HEK293 (cell line): ENCODE measurements around the gene GBF1.

Experiments used
- CTCF ChIA-PET: fragments of 350-600 bp; formaldehyde crosslinking; extraction: SDS; loops from one replicate; lab custom pipeline; 2021; ENCODE audit warnings: antibody characterized with exemption; lab: Yijun Ruan, JAX
- POLR2A ChIA-PET: fragments of 300-600 bp; formaldehyde crosslinking; extraction: SDS; loops from one replicate; lab custom pipeline; 2020; ENCODE audit warnings: antibody characterized with exemption, inconsistent platforms; lab: Yijun Ruan, JAX
- H3K27ac ChIP-seq: fragments of 200-500 bp; sonication (Bioruptor generic); 2 replicates; pipeline ENCODE4 v1.5.1; 2014; ENCODE audit warnings: low read depth, low read length, control low read depth, inconsistent platforms; ENCODE audit errors: extremely low read depth
- H3K36me3 ChIP-seq, 2 experiments: fragments of 200-500 bp in 1 of 2; sonication (Bioruptor generic) in 1 of 2; 1 replicate in 1 of 2; 2 replicates in 1 of 2; pipeline ENCODE4 v1.5.1; 2014 to 2017; ENCODE audit warnings: inconsistent platforms in 2 of 2, low read length in 2 of 2; ENCODE audit not compliant: control insufficient read depth in 2 of 2, insufficient read depth in 1 of 2
- H3K4me1 ChIP-seq: fragments of 200-500 bp; sonication (Bioruptor generic); 2 replicates; pipeline ENCODE4 v1.5.1; 2014; ENCODE audit warnings: mild to moderate bottlenecking, low read length, inconsistent platforms; ENCODE audit not compliant: control insufficient read depth, insufficient read depth
- H3K4me3 ChIP-seq: 2 replicates; pipeline ENCODE4 v1.5.1; 2011; ENCODE audit warnings: low read depth, mild to moderate bottlenecking, control low read depth, low read length, moderate library complexity
- H3K9me3 ChIP-seq: fragments of 200-500 bp; sonication (Bioruptor generic); 2 replicates; pipeline ENCODE4 v1.5.1; 2014; ENCODE audit warnings: low read depth, low read length, inconsistent platforms; ENCODE audit not compliant: control insufficient read depth, insufficient read depth
- BCL11A ChIP-seq: fragments of 450-650 bp; formaldehyde crosslinking; IDR thresholded peaks from 2 replicates; pipeline ENCODE4 v1.5.1; 2016; ENCODE audit warnings: low read depth, missing biosample characterization, missing genetic modification characterization
- HOXC10 ChIP-seq: sonication (generic); formaldehyde crosslinking; IDR thresholded peaks from 2 replicates; pipeline ENCODE4 v1.8.1; 2023; ENCODE audit warnings: mild to moderate bottlenecking, missing genetic modification reagents
- KLF1 ChIP-seq: fragments of 450-650 bp; formaldehyde crosslinking; IDR thresholded peaks from 2 replicates; pipeline ENCODE4 v1.5.1; 2016; ENCODE audit warnings: missing biosample characterization, missing genetic modification characterization
- KLF8 ChIP-seq: fragments of 450-650 bp; formaldehyde crosslinking; IDR thresholded peaks from 2 replicates; pipeline ENCODE4 v1.5.1; 2016; ENCODE audit warnings: missing biosample characterization, missing genetic modification characterization
- TRIM28 ChIP-seq: IDR thresholded peaks from 2 replicates; pipeline ENCODE4 v1.6.1; 2011; ENCODE audit warnings: low read length, control low read depth, borderline replicate concordance
- ZNF155 ChIP-seq: fragments of 450-650 bp; formaldehyde crosslinking; IDR thresholded peaks from 2 replicates; pipeline ENCODE4 v1.5.1; 2016; ENCODE audit warnings: missing biosample characterization, missing genetic modification characterization
- ZNF23 ChIP-seq: fragments of 450-650 bp; formaldehyde crosslinking; IDR thresholded peaks from 2 replicates; pipeline ENCODE4 v1.5.1; 2016; ENCODE audit warnings: missing biosample characterization, missing genetic modification characterization, borderline replicate concordance
- ZNF292 ChIP-seq: fragments of 450-650 bp; formaldehyde crosslinking; IDR thresholded peaks from 2 replicates; pipeline ENCODE4 v1.5.1; 2016; ENCODE audit warnings: low read depth, missing biosample characterization, missing genetic modification characterization, borderline replicate concordance
- ZNF335 ChIP-seq: fragments of 450-650 bp; formaldehyde crosslinking; conservative IDR thresholded peaks from 2 replicates; pipeline ENCODE4 v1.5.1; 2016; ENCODE audit warnings: missing biosample characterization, missing genetic modification characterization
- ZNF350 ChIP-seq: fragments of 450-650 bp; formaldehyde crosslinking; IDR thresholded peaks from 2 replicates; pipeline ENCODE4 v1.5.0; 2017; ENCODE audit warnings: missing biosample characterization, mild to moderate bottlenecking, missing genetic modification characterization
- ZNF404 ChIP-seq: fragments of 450-650 bp; formaldehyde crosslinking; IDR thresholded peaks from 2 replicates; pipeline ENCODE4 v1.5.1; 2017; ENCODE audit warnings: missing biosample characterization, missing genetic modification characterization
- ZNF416 ChIP-seq: fragments of 450-650 bp; formaldehyde crosslinking; IDR thresholded peaks from 2 replicates; pipeline ENCODE4 v1.5.1; 2016; ENCODE audit warnings: missing biosample characterization, missing genetic modification characterization
- ZNF48 ChIP-seq: fragments of 450-650 bp; formaldehyde crosslinking; IDR thresholded peaks from 2 replicates; pipeline ENCODE4 v1.5.1; 2016; ENCODE audit warnings: missing biosample characterization, missing genetic modification characterization
- ZNF501 ChIP-seq: fragments of 450-650 bp; formaldehyde crosslinking; IDR thresholded peaks from 2 replicates; pipeline ENCODE4 v1.5.1; 2016; ENCODE audit warnings: missing biosample characterization, missing genetic modification characterization
- ZNF558 ChIP-seq: fragments of 450-650 bp; formaldehyde crosslinking; IDR thresholded peaks from 2 replicates; pipeline ENCODE4 v1.5.1; 2016; ENCODE audit warnings: missing biosample characterization, missing genetic modification characterization
- ZNF561 ChIP-seq: fragments of 450-650 bp; IDR thresholded peaks from 2 replicates; pipeline ENCODE4 v1.5.1; 2018; ENCODE audit warnings: missing biosample characterization, missing genetic modification characterization, borderline replicate concordance
- ZNF658 ChIP-seq: fragments of 450-650 bp; formaldehyde crosslinking; IDR thresholded peaks from 2 replicates; pipeline ENCODE4; 2016; ENCODE audit warnings: missing biosample characterization, missing genetic modification characterization
- ZNF707 ChIP-seq: fragments of 450-650 bp; formaldehyde crosslinking; IDR thresholded peaks from 2 replicates; pipeline ENCODE4 v1.5.1; 2016; ENCODE audit warnings: missing biosample characterization, missing genetic modification characterization
- ZNF747 ChIP-seq: fragments of 450-650 bp; formaldehyde crosslinking; IDR thresholded peaks from 2 replicates; pipeline ENCODE4 v1.5.1; 2016; ENCODE audit warnings: missing biosample characterization, missing genetic modification characterization
- ZNF830 ChIP-seq: fragments of 450-650 bp; IDR thresholded peaks from 2 replicates; pipeline ENCODE4 v1.5.0; 2018; ENCODE audit warnings: missing biosample characterization, missing genetic modification characterization, low read depth, mild to moderate bottlenecking, moderate library complexity
- ZSCAN30 ChIP-seq: fragments of 450-650 bp; IDR thresholded peaks from 2 replicates; pipeline ENCODE4 v1.5.1; 2018; ENCODE audit warnings: missing biosample characterization, mild to moderate bottlenecking, missing genetic modification characterization, moderate library complexity
- TF ChIP-seq, protein P1 (sequence below): fragments of 450-650 bp; formaldehyde crosslinking; IDR thresholded peaks from 2 replicates; pipeline ENCODE4 v1.5.1; 2016; ENCODE audit warnings: missing biosample characterization, missing genetic modification characterization
- TF ChIP-seq, protein P2 (sequence below): fragments of 450-650 bp; formaldehyde crosslinking; IDR thresholded peaks from 2 replicates; pipeline ENCODE4 v1.5.1; 2016; ENCODE audit warnings: missing biosample characterization, missing genetic modification characterization, borderline replicate concordance
- TF ChIP-seq, protein P3 (sequence below): fragments of 450-650 bp; formaldehyde crosslinking; IDR thresholded peaks from 2 replicates; pipeline ENCODE4 v1.5.1; 2017; ENCODE audit warnings: missing biosample characterization, missing genetic modification characterization
- TF ChIP-seq, protein P4 (sequence below): fragments of 450-650 bp; formaldehyde crosslinking; IDR thresholded peaks from 2 replicates; pipeline ENCODE4 v1.5.1; 2017; ENCODE audit warnings: missing biosample characterization, missing genetic modification characterization

Gene GBF1

DNA sequence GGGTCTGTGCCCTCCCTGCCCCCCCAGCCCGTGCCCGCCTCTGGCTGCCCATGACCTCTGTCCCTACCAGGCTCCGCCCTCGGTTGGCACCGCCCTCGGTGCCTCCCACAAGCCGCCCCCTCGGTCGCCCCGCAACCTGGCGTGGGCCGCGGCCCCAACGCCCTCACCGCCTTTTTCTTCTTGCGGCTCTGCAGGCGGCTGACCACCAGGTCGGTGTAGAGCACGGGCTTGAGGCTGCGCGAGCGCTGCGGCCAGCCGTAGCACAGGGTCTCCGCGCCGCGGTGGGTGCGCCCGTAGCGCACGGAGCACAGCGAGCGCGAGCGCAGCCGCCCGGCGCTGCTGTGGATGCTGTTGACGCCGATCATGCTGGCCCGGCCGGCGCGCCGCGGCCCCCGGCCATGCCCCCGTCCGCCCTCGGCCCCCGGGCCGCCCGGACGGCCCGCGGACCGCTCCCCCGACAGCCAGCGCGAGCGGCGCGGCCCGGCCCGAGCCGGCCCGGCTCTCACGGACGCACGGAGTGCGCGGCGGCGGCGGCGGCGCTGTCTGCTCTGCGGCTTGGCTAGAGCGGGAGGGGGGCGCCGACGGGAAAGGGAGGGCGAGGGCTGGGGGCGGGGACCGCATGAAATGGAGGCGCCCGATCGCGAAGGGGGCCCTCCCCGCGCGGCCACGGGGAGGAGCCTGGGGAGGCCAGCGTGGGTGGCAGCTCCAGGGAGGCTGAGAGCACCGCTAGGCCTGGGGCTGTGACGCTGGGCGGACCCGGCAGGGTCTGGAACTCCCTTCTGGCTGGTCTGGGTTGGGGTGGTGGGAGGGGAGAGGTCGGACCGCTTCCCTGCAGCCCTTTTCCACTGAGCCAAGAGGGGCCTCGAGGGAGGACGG lies 163.6 kb downstream of the GBF1 start:
- CTCF ChIA-PET, result interaction anchor here (0.6 to 4.5 kb wide), 3 partner anchors 7 to 13 kb away, joined by 3 to 28 read pairs (median 4); partner anchors contain the start of gene NFKB2
- Histone ChIP-seq H3K36me3 (no peaks in the 10 kb centered on the region), H3K4me3 (peak overlapping the region; percentile 28), H3K9me3 (no peaks in the 10 kb centered on the region), H3K4me1 (no peaks in the 10 kb centered on the region; the same call in 1 of the 2 replicates), H3K27ac (no peak overlapping the region)
- POLR2A ChIA-PET, result interaction anchor here (1.0 to 1.3 kb wide), 2 partner anchors 10 to 12 kb away, joined by 3 to 4 read pairs; no protein-coding TSS in a partner anchor
- TF ChIP-seq ZNF707 (tag by site-specific recombination) (no peak), ZNF658 (tag by site-specific recombination) (no peak), BCL11A (tag by site-specific recombination) (no peak), ZNF501 (tag by site-specific recombination) (no peak), ZNF292 (tag by site-specific recombination) (no peak), HOXC10 (no peak), ZNF404 (tag by site-specific recombination) (no peak), ZNF155 (tag by site-specific recombination) (no peak), ZNF335 (no peak), ZNF48 (tag by site-specific recombination) (no peak), ZNF416 (tag by site-specific recombination) (no peak), ZNF747 (no peak), ZNF350 (no peak), KLF8 (tag by site-specific recombination) (peak; percentile 32; the same call in 1 of the 2 replicates), ZNF558 (tag by site-specific recombination) (no peak), ZNF830 (tag by site-specific recombination) (no peak), ZNF561 (tag by site-specific recombination) (peak; percentile 29; the same call in 1 of the 2 replicates), KLF1 (tag by site-specific recombination) (peak; percentile 76), ZNF23 (tag by site-specific recombination) (no peak), TRIM28 (no peak), ZSCAN30 (tag by site-specific recombination) (no peak)
- TF ChIP-seq, protein P1, sequence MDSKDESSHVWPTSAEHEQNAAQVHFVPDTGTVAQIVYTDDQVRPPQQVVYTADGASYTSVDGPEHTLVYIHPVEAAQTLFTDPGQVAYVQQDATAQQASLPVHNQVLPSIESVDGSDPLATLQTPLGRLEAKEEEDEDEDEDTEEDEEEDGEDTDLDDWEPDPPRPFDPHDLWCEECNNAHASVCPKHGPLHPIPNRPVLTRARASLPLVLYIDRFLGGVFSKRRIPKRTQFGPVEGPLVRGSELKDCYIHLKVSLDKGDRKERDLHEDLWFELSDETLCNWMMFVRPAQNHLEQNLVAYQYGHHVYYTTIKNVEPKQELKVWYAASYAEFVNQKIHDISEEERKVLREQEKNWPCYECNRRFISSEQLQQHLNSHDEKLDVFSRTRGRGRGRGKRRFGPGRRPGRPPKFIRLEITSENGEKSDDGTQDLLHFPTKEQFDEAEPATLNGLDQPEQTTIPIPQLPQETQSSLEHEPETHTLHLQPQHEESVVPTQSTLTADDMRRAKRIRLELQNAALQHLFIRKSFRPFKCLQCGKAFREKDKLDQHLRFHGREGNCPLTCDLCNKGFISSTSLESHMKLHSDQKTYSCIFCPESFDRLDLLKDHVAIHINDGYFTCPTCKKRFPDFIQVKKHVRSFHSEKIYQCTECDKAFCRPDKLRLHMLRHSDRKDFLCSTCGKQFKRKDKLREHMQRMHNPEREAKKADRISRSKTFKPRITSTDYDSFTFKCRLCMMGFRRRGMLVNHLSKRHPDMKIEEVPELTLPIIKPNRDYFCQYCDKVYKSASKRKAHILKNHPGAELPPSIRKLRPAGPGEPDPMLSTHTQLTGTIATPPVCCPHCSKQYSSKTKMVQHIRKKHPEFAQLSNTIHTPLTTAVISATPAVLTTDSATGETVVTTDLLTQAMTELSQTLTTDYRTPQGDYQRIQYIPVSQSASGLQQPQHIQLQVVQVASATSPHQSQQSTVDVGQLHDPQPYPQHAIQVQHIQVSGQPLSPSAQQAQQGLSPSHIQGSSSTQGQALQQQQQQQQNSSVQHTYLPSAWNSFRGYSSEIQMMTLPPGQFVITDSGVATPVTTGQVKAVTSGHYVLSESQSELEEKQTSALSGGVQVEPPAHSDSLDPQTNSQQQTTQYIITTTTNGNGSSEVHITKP (tag by site-specific recombination), result peak; percentile 37; the same call in 1 of the 2 replicates
- TF ChIP-seq, protein P2, sequence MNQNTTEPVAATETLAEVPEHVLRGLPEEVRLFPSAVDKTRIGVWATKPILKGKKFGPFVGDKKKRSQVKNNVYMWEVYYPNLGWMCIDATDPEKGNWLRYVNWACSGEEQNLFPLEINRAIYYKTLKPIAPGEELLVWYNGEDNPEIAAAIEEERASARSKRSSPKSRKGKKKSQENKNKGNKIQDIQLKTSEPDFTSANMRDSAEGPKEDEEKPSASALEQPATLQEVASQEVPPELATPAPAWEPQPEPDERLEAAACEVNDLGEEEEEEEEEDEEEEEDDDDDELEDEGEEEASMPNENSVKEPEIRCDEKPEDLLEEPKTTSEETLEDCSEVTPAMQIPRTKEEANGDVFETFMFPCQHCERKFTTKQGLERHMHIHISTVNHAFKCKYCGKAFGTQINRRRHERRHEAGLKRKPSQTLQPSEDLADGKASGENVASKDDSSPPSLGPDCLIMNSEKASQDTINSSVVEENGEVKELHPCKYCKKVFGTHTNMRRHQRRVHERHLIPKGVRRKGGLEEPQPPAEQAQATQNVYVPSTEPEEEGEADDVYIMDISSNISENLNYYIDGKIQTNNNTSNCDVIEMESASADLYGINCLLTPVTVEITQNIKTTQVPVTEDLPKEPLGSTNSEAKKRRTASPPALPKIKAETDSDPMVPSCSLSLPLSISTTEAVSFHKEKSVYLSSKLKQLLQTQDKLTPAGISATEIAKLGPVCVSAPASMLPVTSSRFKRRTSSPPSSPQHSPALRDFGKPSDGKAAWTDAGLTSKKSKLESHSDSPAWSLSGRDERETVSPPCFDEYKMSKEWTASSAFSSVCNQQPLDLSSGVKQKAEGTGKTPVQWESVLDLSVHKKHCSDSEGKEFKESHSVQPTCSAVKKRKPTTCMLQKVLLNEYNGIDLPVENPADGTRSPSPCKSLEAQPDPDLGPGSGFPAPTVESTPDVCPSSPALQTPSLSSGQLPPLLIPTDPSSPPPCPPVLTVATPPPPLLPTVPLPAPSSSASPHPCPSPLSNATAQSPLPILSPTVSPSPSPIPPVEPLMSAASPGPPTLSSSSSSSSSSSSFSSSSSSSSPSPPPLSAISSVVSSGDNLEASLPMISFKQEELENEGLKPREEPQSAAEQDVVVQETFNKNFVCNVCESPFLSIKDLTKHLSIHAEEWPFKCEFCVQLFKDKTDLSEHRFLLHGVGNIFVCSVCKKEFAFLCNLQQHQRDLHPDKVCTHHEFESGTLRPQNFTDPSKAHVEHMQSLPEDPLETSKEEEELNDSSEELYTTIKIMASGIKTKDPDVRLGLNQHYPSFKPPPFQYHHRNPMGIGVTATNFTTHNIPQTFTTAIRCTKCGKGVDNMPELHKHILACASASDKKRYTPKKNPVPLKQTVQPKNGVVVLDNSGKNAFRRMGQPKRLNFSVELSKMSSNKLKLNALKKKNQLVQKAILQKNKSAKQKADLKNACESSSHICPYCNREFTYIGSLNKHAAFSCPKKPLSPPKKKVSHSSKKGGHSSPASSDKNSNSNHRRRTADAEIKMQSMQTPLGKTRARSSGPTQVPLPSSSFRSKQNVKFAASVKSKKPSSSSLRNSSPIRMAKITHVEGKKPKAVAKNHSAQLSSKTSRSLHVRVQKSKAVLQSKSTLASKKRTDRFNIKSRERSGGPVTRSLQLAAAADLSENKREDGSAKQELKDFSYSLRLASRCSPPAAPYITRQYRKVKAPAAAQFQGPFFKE (tag by site-specific recombination), result no peak
- TF ChIP-seq, protein P3, sequence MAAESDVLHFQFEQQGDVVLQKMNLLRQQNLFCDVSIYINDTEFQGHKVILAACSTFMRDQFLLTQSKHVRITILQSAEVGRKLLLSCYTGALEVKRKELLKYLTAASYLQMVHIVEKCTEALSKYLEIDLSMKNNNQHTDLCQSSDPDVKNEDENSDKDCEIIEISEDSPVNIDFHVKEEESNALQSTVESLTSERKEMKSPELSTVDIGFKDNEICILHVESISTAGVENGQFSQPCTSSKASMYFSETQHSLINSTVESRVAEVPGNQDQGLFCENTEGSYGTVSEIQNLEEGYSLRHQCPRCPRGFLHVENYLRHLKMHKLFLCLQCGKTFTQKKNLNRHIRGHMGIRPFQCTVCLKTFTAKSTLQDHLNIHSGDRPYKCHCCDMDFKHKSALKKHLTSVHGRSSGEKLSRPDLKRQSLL (tag by site-specific recombination), result no peak
- TF ChIP-seq, protein P4, sequence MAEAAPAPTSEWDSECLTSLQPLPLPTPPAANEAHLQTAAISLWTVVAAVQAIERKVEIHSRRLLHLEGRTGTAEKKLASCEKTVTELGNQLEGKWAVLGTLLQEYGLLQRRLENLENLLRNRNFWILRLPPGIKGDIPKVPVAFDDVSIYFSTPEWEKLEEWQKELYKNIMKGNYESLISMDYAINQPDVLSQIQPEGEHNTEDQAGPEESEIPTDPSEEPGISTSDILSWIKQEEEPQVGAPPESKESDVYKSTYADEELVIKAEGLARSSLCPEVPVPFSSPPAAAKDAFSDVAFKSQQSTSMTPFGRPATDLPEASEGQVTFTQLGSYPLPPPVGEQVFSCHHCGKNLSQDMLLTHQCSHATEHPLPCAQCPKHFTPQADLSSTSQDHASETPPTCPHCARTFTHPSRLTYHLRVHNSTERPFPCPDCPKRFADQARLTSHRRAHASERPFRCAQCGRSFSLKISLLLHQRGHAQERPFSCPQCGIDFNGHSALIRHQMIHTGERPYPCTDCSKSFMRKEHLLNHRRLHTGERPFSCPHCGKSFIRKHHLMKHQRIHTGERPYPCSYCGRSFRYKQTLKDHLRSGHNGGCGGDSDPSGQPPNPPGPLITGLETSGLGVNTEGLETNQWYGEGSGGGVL (tag by site-specific recombination), result peak; percentile 59
